GM12874 (cell line): ENCODE data around the gene GDNF.

Experiments
- CTCF ChIP-seq: IDR thresholded peaks from 2 replicates; pipeline ENCODE4 v1.5.1; 2011; ENCODE audit warnings: low read depth, mild to moderate bottlenecking, control low read depth, low read length, moderate library complexity; ENCODE audit not compliant: insufficient read depth

Gene GDNF

GRCh38 chr5:37806016-37806415 lies 33.8 kb downstream of the GDNF start:
- no peak for TF ChIP-seq CTCF

- TF ChIP-seq CTCF, result no peak
These were observed 35.4 kb downstream of the GDNF start for GRCh38 chr5:37804401-37804800.

GRCh38 chr5:37803487-37803886 lies 36.4 kb downstream of the GDNF start:
- TF ChIP-seq CTCF, result no peak

- no peak for TF ChIP-seq CTCF
These were observed 38.3 kb downstream of the GDNF start for GRCh38 chr5:37801521-37801920.

GRCh38 chr5:37799865-37800421 lies 39.9 kb downstream of the GDNF start:
- no peak for TF ChIP-seq CTCF

GRCh38 chr5:37792975-37793631 lies 46.7 kb downstream of the GDNF start:
- TF ChIP-seq CTCF, result no peak

- TF ChIP-seq CTCF, result no peak
These were observed 48.5 kb downstream of the GDNF start for GRCh38 chr5:37791321-37791720.
